Transverse colon (tissue), 4 donors: ENCODE measurements around the gene CCDC40. TPM values are rescaled to one million over a fixed set of nuclear protein-coding genes. Genes with fewer than 3 reads are reported as not detected.

Experiments used
- DNase-seq: peaks from one replicate; pipeline ENCODE4 v3.0.0-alpha.2; 2019
- H3K27ac ChIP-seq, 4 donors: fragments of 200-600 bp; sonication (generic); 2 replicates each; pipeline ENCODE4 v1.5.1; 2016 to 2018; ENCODE audit warnings: inconsistent platforms in 4 of 4
- H3K27me3 ChIP-seq: fragments of 200-600 bp; sonication (generic); 2 replicates; pipeline ENCODE4 v1.5.1; 2017; ENCODE audit warnings: inconsistent platforms
- H3K36me3 ChIP-seq, 4 donors: fragments of 200-600 bp; sonication (generic); 2 replicates each; pipeline ENCODE4 v1.5.1; 2017 to 2019; ENCODE audit warnings: inconsistent platforms in 4 of 4
- H3K4me1 ChIP-seq, 4 donors: fragments of 200-600 bp; sonication (generic); 2 replicates each; pipeline ENCODE4 v1.5.1; 2017 to 2020; ENCODE audit warnings: inconsistent platforms in 4 of 4
- H3K4me3 ChIP-seq, 4 donors: fragments of 200-600 bp; sonication (generic); 1 replicate in 1 of 4; 2 replicates in 3 of 4; pipeline versions ENCODE4 v1.5.1 to v1.6.1; 2017 to 2019; ENCODE audit warnings: inconsistent platforms in 4 of 4
- H3K9me3 ChIP-seq, 2 donors: fragments of 200-600 bp; sonication (generic); 2 replicates each; pipeline ENCODE4 v1.5.1; 2017 to 2019; ENCODE audit warnings: inconsistent platforms in 2 of 2
- EP300 ChIP-seq: sonication (generic); formaldehyde crosslinking; IDR thresholded peaks from one replicate; pipeline ENCODE4 v1.6.1; 2017; ENCODE audit warnings: antibody characterized with exemption, low read depth
- POLR2A ChIP-seq: fragments of 450-650 bp; IDR thresholded peaks from one replicate; pipeline ENCODE4 v1.6.1; 2016; ENCODE audit warnings: antibody characterized with exemption, mild to moderate bottlenecking, moderate library complexity
- POLR2AphosphoS5 ChIP-seq, 3 donors: sonication (generic); formaldehyde crosslinking; IDR thresholded peaks; one replicate each; pipeline ENCODE4 v1.6.1; 2016; ENCODE audit warnings: antibody characterized with exemption in 3 of 3
- WGBS, 2 donors: methylation state at CpG; one replicate each; pipeline ENCODE4 v1.1.5; 2018; ENCODE audit warnings: low coverage in 1 of 2; 5-methylcytosine and 5-hydroxymethylcytosine counted together
- in situ Hi-C, 4 donors: fragments of 200-750 bp; cut with MboI; loops; one replicate each; pipeline versions ENCODE4 v1.15.0 to v1.15.1; 2017; ENCODE audit warnings: low sequenced_read_pairs in 3 of 4, low pct_ligation_motif_present in 1 of 4, low pct_unique_long_range_greater_than_20kb in 1 of 4
- intact Hi-C: fragments of 100-400 bp; cut with DNase I; formaldehyde crosslinking; loops from one replicate; pipeline ENCODE4 v1.15.1; 2023; ENCODE audit warnings: low total_unique reads
- total RNA-seq, 4 donors: library from RNA; depleted of rRNA; stranded (reverse); fragments of >200 nt; gene quantifications; one replicate each; pipeline ENCODE4 v1.1.0, GENCODE V29; 2016
- TF ChIP-seq, protein P1 (sequence below), 5 experiments: fragments of 200-600 bp in 3 of 5; fragments of 450-650 bp in 2 of 5; sonication (generic) in 3 of 5; IDR thresholded peaks; 1 replicate in 2 of 5; 2 replicates in 3 of 5; pipeline ENCODE4 v1.5.1; 2016 to 2017; ENCODE audit warnings: antibody characterized with exemption in 5 of 5, inconsistent platforms in 3 of 5, mild to moderate bottlenecking in 2 of 5, moderate library complexity in 1 of 5

CCDC40 gene
- total RNA-seq, 4 donors from 2014 or later: 0.75 to 2.8 (median 2.0) TPM

DNA sequence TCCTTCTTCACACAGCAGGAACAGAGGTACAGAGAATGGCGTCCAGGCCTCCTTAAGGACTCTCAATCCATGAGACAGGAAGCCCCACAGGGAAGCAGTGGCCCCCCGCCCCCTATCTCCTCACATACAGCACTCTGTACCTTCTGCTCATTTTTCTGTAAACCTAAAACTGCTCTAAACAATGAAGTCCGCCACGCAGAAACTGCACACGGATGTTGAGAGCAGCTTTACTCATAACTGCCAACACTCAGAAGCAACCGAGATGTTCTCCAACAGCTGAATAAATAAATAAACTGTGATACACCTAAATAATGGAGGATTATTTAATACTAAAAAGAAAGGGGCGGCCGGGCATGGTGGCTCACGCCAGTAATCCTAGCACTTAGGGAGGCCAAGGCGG, 10.6 kb upstream of the CCDC40 start:
- in situ Hi-C loops: no loop called here
- H3K27me3 ChIP-seq: no peaks in the 10 kb centered on the region
- peaks cover 0 to 47% (median 25%) of the 10 kb centered on the region in 4 donors for H3K4me1 ChIP-seq
- H3K4me3 ChIP-seq: no peak overlapping the region
- intact Hi-C loops: no loop called here
- no peaks in the 10 kb centered on the region for H3K36me3 ChIP-seq
- H3K27ac ChIP-seq: peak overlapping the region in 3 of 4 donors; percentile 28 to 37 (median 28)
- H3K9me3 ChIP-seq: no peaks in the 10 kb centered on the region
- TF ChIP-seq, protein P1, sequence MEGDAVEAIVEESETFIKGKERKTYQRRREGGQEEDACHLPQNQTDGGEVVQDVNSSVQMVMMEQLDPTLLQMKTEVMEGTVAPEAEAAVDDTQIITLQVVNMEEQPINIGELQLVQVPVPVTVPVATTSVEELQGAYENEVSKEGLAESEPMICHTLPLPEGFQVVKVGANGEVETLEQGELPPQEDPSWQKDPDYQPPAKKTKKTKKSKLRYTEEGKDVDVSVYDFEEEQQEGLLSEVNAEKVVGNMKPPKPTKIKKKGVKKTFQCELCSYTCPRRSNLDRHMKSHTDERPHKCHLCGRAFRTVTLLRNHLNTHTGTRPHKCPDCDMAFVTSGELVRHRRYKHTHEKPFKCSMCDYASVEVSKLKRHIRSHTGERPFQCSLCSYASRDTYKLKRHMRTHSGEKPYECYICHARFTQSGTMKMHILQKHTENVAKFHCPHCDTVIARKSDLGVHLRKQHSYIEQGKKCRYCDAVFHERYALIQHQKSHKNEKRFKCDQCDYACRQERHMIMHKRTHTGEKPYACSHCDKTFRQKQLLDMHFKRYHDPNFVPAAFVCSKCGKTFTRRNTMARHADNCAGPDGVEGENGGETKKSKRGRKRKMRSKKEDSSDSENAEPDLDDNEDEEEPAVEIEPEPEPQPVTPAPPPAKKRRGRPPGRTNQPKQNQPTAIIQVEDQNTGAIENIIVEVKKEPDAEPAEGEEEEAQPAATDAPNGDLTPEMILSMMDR (IDR thresholded peaks at IDR 0.05): no peak
- TF ChIP-seq POLR2AphosphoS5 (IDR thresholded peaks at IDR 0.05): no peak
- TF ChIP-seq POLR2A: no peak
- TF ChIP-seq EP300: no peak
- 76 to 81% methylated on average over 10 of the region's 10 CpGs for WGBS, 2 donors
- no peak for DNase-seq

DNA sequence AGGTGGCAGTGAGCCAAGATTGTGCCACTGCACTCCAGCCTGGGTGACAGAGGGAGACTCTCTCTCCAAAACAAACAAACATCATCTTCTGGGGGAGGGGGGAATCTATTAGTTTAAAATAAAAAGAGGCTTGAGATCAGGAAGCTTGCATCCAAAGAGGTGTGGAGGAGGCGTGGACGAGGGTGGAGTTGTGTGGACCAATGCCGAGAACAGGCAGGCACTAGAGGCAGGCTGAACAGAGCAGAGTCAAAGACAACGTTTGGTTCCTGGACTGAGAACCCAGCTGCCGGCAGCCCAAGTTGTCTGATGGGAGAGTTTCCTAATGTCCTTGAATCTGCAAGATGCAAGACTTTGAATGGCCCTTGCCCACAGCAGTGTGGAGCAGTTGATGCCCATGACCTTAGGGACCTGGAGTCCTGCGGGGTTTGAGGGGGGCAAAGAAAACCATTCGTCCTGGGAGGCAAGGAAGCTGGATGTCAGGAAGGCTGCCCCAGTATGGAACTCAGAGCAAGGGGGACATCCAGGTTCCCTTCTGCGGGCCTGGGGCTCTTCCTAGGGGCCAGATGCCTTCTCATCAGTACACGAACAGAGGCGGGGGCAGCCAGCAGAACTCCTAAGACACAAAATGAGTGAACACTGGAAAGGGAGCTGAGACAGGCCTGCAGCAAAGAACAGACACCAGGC, 9.9 kb upstream of the CCDC40 start:
- peak overlapping the region in 2 of 4 donors; percentile 13 to 28 for H3K27ac ChIP-seq
- intact Hi-C loops (no loop called here), in situ Hi-C loops (no loop called here)
- TF ChIP-seq EP300 (no peak), POLR2A (no peak), POLR2AphosphoS5 (IDR thresholded peaks at IDR 0.05) (no peak)
- TF ChIP-seq, protein P1 (IDR thresholded peaks at IDR 0.05): no peak
- WGBS, 2 donors: 67% methylated on average over 10 of the region's 10 CpGs; no CpG with 5 or more reads in 1 of the 2 donors
- no peaks in the 10 kb centered on the region for H3K27me3 ChIP-seq
- peaks cover 0 to 53% (median 31%) of the 10 kb centered on the region in 4 donors for H3K4me1 ChIP-seq
- H3K9me3 ChIP-seq: no peaks in the 10 kb centered on the region
- no peaks in the 10 kb centered on the region for H3K36me3 ChIP-seq
- H3K4me3 ChIP-seq: no peak overlapping the region
- DNase-seq: peak; percentile 44

DNA sequence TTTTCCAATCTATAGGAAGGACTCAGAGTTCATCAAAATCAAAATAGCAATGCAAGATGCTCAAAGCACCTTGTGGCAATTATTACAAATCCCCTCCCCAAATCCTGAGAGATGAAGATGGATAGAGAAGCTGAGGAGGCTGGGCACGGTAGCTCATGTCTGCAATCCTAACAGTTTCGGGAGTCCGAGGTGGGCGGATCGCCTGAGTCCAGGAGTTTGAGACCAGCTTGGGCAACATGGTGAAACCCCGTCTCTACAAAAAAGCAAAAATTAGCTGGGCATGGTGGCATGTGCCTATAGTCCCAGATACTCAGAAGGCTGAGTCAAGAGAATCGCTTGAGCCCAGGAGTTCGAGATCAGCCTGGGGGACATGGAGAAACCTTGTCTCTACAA, 9.4 kb upstream of the CCDC40 start:
- DNase-seq: no peak
- in situ Hi-C loops: no loop called here
- Histone ChIP-seq H3K27ac (no peak overlapping the region), H3K4me1 (peaks cover 0 to 56% (median 32%) of the 10 kb centered on the region in 4 donors), H3K9me3 (no peaks in the 10 kb centered on the region), H3K36me3 (no peaks in the 10 kb centered on the region), H3K27me3 (no peaks in the 10 kb centered on the region), H3K4me3 (no peak overlapping the region)
- 80 to 92% methylated on average over 2 to 8 of the region's 8 CpGs for WGBS, 2 donors
- intact Hi-C loops: no loop called here
- TF ChIP-seq POLR2AphosphoS5 (IDR thresholded peaks at IDR 0.05) (no peak), EP300 (no peak), POLR2A (no peak)
- TF ChIP-seq, protein P1 (IDR thresholded peaks at IDR 0.05): no peak

DNA sequence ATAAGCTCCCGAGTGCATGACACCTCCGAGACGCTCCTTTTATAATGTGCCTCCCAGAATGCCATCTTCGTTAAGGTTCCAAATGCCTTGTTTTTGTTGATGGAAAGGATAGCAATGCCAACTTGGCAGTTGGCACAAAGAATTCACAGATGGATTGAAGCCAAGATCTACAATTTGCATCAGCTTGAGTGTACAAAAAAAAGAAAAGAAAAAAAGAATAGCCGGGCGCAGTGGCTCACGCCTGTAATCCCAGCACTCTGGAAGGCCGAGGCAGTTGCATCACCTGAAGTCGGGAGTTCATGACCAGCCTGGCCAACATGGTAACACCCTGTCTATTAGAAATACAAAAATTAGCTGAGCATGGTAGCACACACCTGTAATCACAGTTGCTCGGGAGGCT, 8.4 kb upstream of the CCDC40 start:
- peaks cover 0 to 54% (median 32%) of the 10 kb centered on the region in 4 donors for H3K4me1 ChIP-seq
- in situ Hi-C loops: no loop called here
- intact Hi-C loops: no loop called here
- no peak for DNase-seq
- H3K27ac ChIP-seq: peak overlapping the region; percentile 17 to 71 (median 30)
- no peak overlapping the region for H3K4me3 ChIP-seq
- no peaks in the 10 kb centered on the region for H3K9me3 ChIP-seq
- 84 to 96% methylated on average over 5 to 10 of the region's 10 CpGs for WGBS, 2 donors
- H3K27me3 ChIP-seq: no peaks in the 10 kb centered on the region
- no peaks in the 10 kb centered on the region for H3K36me3 ChIP-seq
- no peak for TF ChIP-seq POLR2A
- TF ChIP-seq, protein P1 (IDR thresholded peaks at IDR 0.05): no peak
- no peak for TF ChIP-seq EP300
- TF ChIP-seq POLR2AphosphoS5 (IDR thresholded peaks at IDR 0.05): no peak
